22Rv1 (cell line): ENCODE measurements around the gene SLC34A3.
A peak's percentile ranks its signal among the peaks of the same experiment; 100 is the strongest.

Source experiments
- H3K27ac ChIP-seq: fragments of 450-650 bp; 2 replicates; pipeline ENCODE4 v1.5.1; 2017
- CTCF ChIP-seq: fragments of 450-650 bp; IDR thresholded peaks from 2 replicates; pipeline ENCODE4 v1.5.1; 2017; ENCODE audit warnings: mild to moderate bottlenecking
- ZFX ChIP-seq: fragments of 450-650 bp; IDR thresholded peaks from 2 replicates; pipeline ENCODE4 v1.6.1; 2017; ENCODE audit warnings: antibody characterized with exemption, borderline replicate concordance

The SLC34A3 gene

GRCh38 chr9:137277329-137278041 is 46.8 kb downstream of the SLC34A3 start, which contains the start of gene TOR4A:
TOR4A (plus strand) TSS chr9:137277726; CDS start chr9:137278690, 964 bp downstream.
- peak within 1 kb of the TSS; percentile 27; the same call in 1 of the 2 replicates for H3K27ac ChIP-seq
- no peak for TF ChIP-seq ZFX
- TF ChIP-seq CTCF: no peak

- TF ChIP-seq CTCF (no peak), ZFX (no peak)
- H3K27ac ChIP-seq: no peak overlapping the region
Measured at GRCh38 chr9:137278061-137278701, 47.5 kb downstream of the SLC34A3 start.

GRCh38 chr9:137278721-137279711 is 48.3 kb downstream of the SLC34A3 start:
- H3K27ac ChIP-seq: no peak overlapping the region
- no peak for TF ChIP-seq CTCF
- TF ChIP-seq ZFX: no peak

GRCh38 chr9:137279741-137280473 is 49.2 kb downstream of the SLC34A3 start:
- TF ChIP-seq CTCF (no peak), ZFX (no peak)
- no peak overlapping the region for H3K27ac ChIP-seq

- no peak for TF ChIP-seq ZFX
- peak; percentile 74 for TF ChIP-seq CTCF
- no peak overlapping the region for H3K27ac ChIP-seq
Measured at GRCh38 chr9:137280474-137281344, 50.0 kb downstream of the SLC34A3 start.
